Keratinocyte (primary cell): ENCODE measurements around the gene FAM110A. TPM values are rescaled to one million over a fixed set of nuclear protein-coding genes. Genes with fewer than 3 reads are reported as not detected.
A peak's percentile ranks its signal among the peaks of the same experiment; 100 is the strongest.

Experiments used
- DNase-seq: peaks from one replicate; pipeline ENCODE4 v3.0.0-alpha.2; 2011; ENCODE audit warnings: low read depth, missing footprints, low spot score
- FAIRE-seq: peaks from 2 replicates; lab custom pipeline; 2011; peaks lifted over from hg19 to GRCh38; lab: Jason Lieb, UNC
- H2AFZ ChIP-seq: 2 replicates; pipeline ENCODE4 v1.6.0; 2012; ENCODE audit warnings: low read length, control low read depth, inconsistent platforms; ENCODE audit not compliant: control insufficient read depth
- H3K27ac ChIP-seq: 2 replicates; pipeline ENCODE4 v1.5.1; 2011; ENCODE audit warnings: low read length; ENCODE audit not compliant: control insufficient read depth, insufficient read depth
- H3K27me3 ChIP-seq: 3 replicates; pipeline ENCODE4 v1.6.0; 2011; ENCODE audit warnings: low read length; ENCODE audit not compliant: control insufficient read depth, insufficient read depth; ENCODE audit errors: extremely low read depth
- H3K36me3 ChIP-seq, 2 experiments: 2 replicates in 1 of 2; 3 replicates in 1 of 2; pipeline ENCODE4 v1.5.1; 2011; ENCODE audit warnings: low read length in 2 of 2, mild to moderate bottlenecking in 1 of 2; ENCODE audit not compliant: control insufficient read depth in 2 of 2, insufficient read depth in 2 of 2; ENCODE audit errors: extremely low read depth in 1 of 2
- H3K4me1 ChIP-seq: 3 replicates; pipeline ENCODE4 v1.5.1; 2011; ENCODE audit warnings: low read length; ENCODE audit not compliant: control insufficient read depth, insufficient read depth; ENCODE audit errors: extremely low read depth
- H3K4me2 ChIP-seq: 3 replicates; pipeline ENCODE4 v1.6.0; 2011; ENCODE audit warnings: low read depth, low read length; ENCODE audit not compliant: control insufficient read depth, insufficient read depth; ENCODE audit errors: extremely low read depth
- H3K4me3 ChIP-seq, 3 experiments: fragments of 200-600 bp in 1 of 3; sonication (generic) in 1 of 3; 2 replicates in 2 of 3; 3 replicates in 1 of 3; pipeline ENCODE4 v1.5.1; 2011 to 2016; ENCODE audit warnings: low read length in 3 of 3, mild to moderate bottlenecking in 3 of 3, control low read depth in 2 of 3, inconsistent platforms in 1 of 3, low read depth in 1 of 3, mixed read lengths in 1 of 3, mixed run types in 1 of 3, moderate library complexity in 1 of 3; ENCODE audit not compliant: control insufficient read depth in 2 of 3, insufficient read depth in 2 of 3; ENCODE audit errors: extremely low read depth in 1 of 3
- H3K79me2 ChIP-seq: 2 replicates; pipeline ENCODE4 v1.6.0; 2012; ENCODE audit warnings: low read length; ENCODE audit not compliant: control insufficient read depth, insufficient read depth
- H3K9ac ChIP-seq: 3 replicates; pipeline ENCODE4 v1.6.0; 2011; ENCODE audit warnings: low read length; ENCODE audit not compliant: control insufficient read depth, insufficient read depth; ENCODE audit errors: extremely low read depth
- H3K9me1 ChIP-seq: 3 replicates; pipeline ENCODE4 v1.6.0; 2011; ENCODE audit warnings: low read length; ENCODE audit not compliant: control insufficient read depth, insufficient read depth; ENCODE audit errors: extremely low read depth
- H3K9me3 ChIP-seq: 2 replicates; pipeline ENCODE4 v1.5.1; 2012; ENCODE audit warnings: low read depth, low read length; ENCODE audit not compliant: control insufficient read depth
- H4K20me1 ChIP-seq: 3 replicates; pipeline ENCODE4 v1.6.0; 2011; ENCODE audit warnings: low read length; ENCODE audit not compliant: control insufficient read depth, insufficient read depth; ENCODE audit errors: extremely low read depth
- CTCF ChIP-seq, 3 experiments: IDR thresholded peaks in 1 of 3; conservative IDR thresholded peaks in 1 of 3; optimal IDR thresholded peaks in 1 of 3; 2 replicates in 2 of 3; 3 replicates in 1 of 3; pipeline versions ENCODE3 to v1.5.1; 2011; ENCODE audit warnings: low read length in 3 of 3, mild to moderate bottlenecking in 3 of 3, moderate library complexity in 2 of 3, control low read depth in 1 of 3, inconsistent platforms in 1 of 3; ENCODE audit not compliant: insufficient read depth in 2 of 3; ENCODE audit errors: extremely low read depth in 1 of 3
- EZH2 ChIP-seq: IDR thresholded peaks from one replicate; pipeline ENCODE4 v1.6.1; 2012; ENCODE audit warnings: inconsistent platforms, mild to moderate bottlenecking, low read length, moderate library complexity
- dilution Hi-C: fragments of 300-500 bp; cut with MboI; formaldehyde crosslinking; loops from one replicate; pipeline ENCODE4 v1.7.0; 2020; ENCODE audit warnings: low sequenced_read_pairs; ENCODE audit not compliant: extremely low pct_ligation_motif_present
- polyA plus RNA-seq, 5 experiments: library from polyadenylated mRNA; depleted of rRNA in 3 of 5; stranded (reverse) in 3 of 5; stranded (forward) in 1 of 5; unstranded in 1 of 5; fragments of >200 nt; gene quantifications; 1 replicate in 1 of 5; 2 replicates in 3 of 5; 3 replicates in 1 of 5; pipeline versions ENCODE4 v1.2.1 to v1.2.3, GENCODE V29; 2011 to 2012; ENCODE audit warnings: missing spikeins in 2 of 5, low read depth in 1 of 5, low replicate concordance in 1 of 5

Gene FAM110A
- polyA plus RNA-seq, 1 donor (not counting 4 experiments of a cell fraction or from before 2014, with no cell fraction given): 12.3 TPM

DNA sequence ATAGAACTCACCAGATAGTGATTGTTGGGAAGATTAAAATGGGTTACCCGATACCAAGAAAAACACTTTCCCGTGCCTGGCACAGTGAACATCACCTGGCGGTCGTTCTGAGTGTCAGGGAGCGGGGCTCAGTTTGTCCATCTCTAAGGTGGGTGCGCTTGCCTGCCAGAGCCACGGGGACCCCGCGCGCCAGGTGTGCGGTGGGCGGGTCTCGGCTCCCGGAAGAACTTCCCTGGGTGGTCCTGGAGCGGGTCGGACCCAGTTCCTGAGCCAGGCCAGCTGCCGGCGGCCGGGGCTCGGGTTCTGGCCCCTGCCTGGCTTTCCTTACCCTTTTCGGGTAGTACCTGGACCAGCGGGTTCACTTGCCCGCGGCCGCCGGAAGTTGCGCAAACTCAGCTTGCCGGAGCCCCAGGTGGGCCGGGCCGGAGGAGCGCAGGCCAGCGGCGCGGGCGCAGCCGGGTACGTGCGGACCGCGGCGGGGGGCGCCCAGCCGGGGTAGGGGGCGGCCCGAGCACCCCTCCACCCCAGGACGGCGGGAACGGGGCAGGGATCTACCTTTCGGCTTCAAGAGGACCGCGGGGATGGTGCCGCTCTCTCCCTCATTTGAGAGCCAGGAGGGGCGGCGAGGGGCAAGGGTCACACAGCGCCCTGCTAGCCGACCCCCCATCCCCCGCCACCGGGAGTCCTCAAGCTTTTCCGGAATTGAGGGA lies 7.5 kb downstream of the FAM110A start:
- no peak for TF ChIP-seq EZH2
- no peak for TF ChIP-seq CTCF (optimal IDR thresholded peaks at IDR 0.05 in 1 of 3, IDR thresholded peaks at IDR 0.05 in 1 of 3, conservative IDR thresholded peaks at IDR 0.05 in 1 of 3; ENCODE audit: extremely low read depth in 1 of 3, insufficient read depth in 2 of 3, low read length in 3 of 3)
- Histone ChIP-seq H3K36me3 (peaks cover 5 to 6% of the 10 kb centered on the region in 2 experiments), H4K20me1 (peaks cover 2% of the 10 kb centered on the region), H3K9me3 (no peaks in the 10 kb centered on the region), H3K9ac (peak overlapping the region; percentile 75), H3K27me3 (no peaks in the 10 kb centered on the region), H3K27ac (peak overlapping the region; percentile 29), H3K4me3 (peak overlapping the region; percentile 80 to 90 (median 85)), H3K79me2 (peaks cover 70% of the 10 kb centered on the region), H3K9me1 (peaks cover 7% of the 10 kb centered on the region), H3K4me1 (peaks cover 56% of the 10 kb centered on the region), H3K4me2 (peak overlapping the region; percentile 99), H2AFZ (peak overlapping the region; percentile 19)
- dilution Hi-C loops: no loop called here
- no peak for FAIRE-seq
- no peak for DNase-seq

DNA sequence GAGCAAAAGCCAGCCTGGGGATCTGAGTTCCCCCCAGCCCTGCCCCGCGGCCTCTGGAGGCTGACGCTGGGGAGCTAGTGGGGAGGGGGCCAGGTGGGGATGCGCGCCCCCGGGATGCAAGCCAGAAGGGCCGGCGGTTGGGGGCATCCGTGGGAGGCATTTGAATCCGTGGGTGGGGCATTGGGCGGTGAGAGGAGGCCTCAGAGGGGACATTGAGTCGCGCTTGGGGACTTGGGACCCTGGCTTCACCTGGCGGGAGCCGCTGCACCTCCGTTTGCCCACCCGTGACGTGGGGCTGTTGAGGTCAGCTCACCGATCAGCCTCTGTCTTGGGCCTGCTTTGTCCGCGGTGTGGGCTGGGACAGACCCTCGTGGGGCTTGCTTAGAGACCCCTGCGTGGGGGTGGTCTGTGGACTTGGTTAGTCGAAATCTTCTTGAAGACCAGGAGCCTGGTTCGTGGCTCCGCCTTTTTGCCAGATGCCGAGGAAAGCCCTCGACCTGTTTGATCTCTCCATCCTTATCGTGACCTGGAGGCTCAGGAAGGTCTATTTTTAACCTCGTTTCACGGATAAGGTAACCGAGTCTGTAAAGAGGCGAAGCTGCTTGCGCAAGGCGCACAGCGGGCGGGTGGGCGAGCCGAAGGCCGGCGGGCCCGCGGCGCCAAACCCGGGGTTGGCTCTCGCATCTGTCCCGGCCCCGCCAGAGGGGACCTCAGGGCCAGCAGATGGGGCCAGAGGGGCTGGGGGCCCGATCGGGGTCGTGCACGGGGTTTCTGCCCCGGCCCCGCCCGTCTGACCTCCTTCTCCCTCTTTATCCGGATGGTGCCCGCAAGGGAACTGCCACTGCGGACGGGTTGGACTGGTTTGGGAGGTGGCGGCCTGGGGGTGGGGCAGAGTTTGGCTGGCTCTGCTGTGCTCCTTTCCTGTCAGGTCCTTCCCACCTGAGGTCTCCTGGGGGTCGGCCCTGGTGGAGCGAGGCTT lies 8.3 kb downstream of the FAM110A start:
- H3K36me3 ChIP-seq: peaks cover 6 to 11% of the 10 kb centered on the region in 2 experiments
- H4K20me1 ChIP-seq: peaks cover 2% of the 10 kb centered on the region
- H3K9me1 ChIP-seq: peaks cover 7% of the 10 kb centered on the region
- no peak for DNase-seq
- no peaks in the 10 kb centered on the region for H3K27me3 ChIP-seq
- H3K4me3 ChIP-seq: peak overlapping the region; percentile 80 to 90 (median 85)
- peaks cover 77% of the 10 kb centered on the region for H3K79me2 ChIP-seq
- peak overlapping the region; percentile 0 for H2AFZ ChIP-seq
- H3K27ac ChIP-seq: peak overlapping the region; percentile 29
- peak overlapping the region; percentile 75 for H3K9ac ChIP-seq
- H3K4me2 ChIP-seq: peak overlapping the region; percentile 99
- dilution Hi-C loops: no loop called here
- no peaks in the 10 kb centered on the region for H3K9me3 ChIP-seq
- FAIRE-seq: peak; percentile 13
- no peak for TF ChIP-seq EZH2
- TF ChIP-seq CTCF (optimal IDR thresholded peaks at IDR 0.05 in 1 of 3, IDR thresholded peaks at IDR 0.05 in 1 of 3, conservative IDR thresholded peaks at IDR 0.05 in 1 of 3; ENCODE audit: extremely low read depth in 1 of 3, insufficient read depth in 2 of 3, low read length in 3 of 3): no peak
- H3K4me1 ChIP-seq: peaks cover 52% of the 10 kb centered on the region
